ENCODE data around the gene SLC26A4.

DNA sequence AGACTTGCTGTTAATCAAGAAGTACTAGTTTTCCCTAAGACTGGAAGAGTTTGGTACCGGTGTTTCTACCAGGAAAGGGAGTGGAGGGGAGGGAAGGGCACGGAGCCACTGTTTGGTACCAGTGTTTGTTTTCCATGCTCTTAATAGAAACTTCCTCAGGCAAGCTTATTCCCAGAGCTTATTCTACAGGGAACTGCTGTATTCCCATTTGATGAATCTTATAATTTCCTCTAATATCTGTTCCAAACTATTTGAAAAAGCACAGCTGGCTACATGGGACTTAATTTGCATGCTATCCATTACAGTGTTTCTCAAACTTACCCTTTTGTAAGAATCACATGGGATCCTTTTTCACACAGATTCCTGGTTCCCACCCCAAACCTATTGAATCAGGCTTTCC lies 23.7 kb downstream of the SLC26A4 start:
- TF ChIP-seq, protein P1, sequence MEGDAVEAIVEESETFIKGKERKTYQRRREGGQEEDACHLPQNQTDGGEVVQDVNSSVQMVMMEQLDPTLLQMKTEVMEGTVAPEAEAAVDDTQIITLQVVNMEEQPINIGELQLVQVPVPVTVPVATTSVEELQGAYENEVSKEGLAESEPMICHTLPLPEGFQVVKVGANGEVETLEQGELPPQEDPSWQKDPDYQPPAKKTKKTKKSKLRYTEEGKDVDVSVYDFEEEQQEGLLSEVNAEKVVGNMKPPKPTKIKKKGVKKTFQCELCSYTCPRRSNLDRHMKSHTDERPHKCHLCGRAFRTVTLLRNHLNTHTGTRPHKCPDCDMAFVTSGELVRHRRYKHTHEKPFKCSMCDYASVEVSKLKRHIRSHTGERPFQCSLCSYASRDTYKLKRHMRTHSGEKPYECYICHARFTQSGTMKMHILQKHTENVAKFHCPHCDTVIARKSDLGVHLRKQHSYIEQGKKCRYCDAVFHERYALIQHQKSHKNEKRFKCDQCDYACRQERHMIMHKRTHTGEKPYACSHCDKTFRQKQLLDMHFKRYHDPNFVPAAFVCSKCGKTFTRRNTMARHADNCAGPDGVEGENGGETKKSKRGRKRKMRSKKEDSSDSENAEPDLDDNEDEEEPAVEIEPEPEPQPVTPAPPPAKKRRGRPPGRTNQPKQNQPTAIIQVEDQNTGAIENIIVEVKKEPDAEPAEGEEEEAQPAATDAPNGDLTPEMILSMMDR (IDR thresholded peaks at IDR 0.05): no peak
- no peak for TF ChIP-seq POLR2A (IDR thresholded peaks at IDR 0.05)

Measured in tibial nerve (tissue), 3 donors.